ENCODE data around the gene EML2.

Gene EML2

GRCh38 chr19:45581576-45581975 is 57.6 kb downstream of the EML2 start:
- no peak for DNase-seq

GRCh38 chr19:45578861-45579260 is 60.3 kb downstream of the EML2 start:
- DNase-seq, result no peak

- DNase-seq, result no peak
Observed at GRCh38 chr19:45577111-45577905, 61.9 kb downstream of the EML2 start.

GRCh38 chr19:45576682-45577081 is 62.5 kb downstream of the EML2 start:
- no peak for DNase-seq

GRCh38 chr19:45575216-45575615 is 64.0 kb downstream of the EML2 start:
- DNase-seq, result no peak

GRCh38 chr19:45574526-45574925 is 64.7 kb downstream of the EML2 start:
- no peak for DNase-seq

- no peak for DNase-seq
Observed at GRCh38 chr19:45571457-45572220, 67.6 kb downstream of the EML2 start.

- DNase-seq, result peak; percentile 69
Observed at GRCh38 chr19:45569619-45570421, 69.4 kb downstream of the EML2 start.

- no peak for DNase-seq
Observed at GRCh38 chr19:45568732-45569131, 70.5 kb downstream of the EML2 start.

GRCh38 chr19:45567609-45568008 is 71.6 kb downstream of the EML2 start:
- no peak for DNase-seq

- DNase-seq, result no peak
Observed at GRCh38 chr19:45564131-45564780, 74.9 kb downstream of the EML2 start.

GRCh38 chr19:45560686-45561085 is 78.5 kb downstream of the EML2 start:
- DNase-seq, result no peak

- no peak for DNase-seq
Observed at GRCh38 chr19:45560038-45560437, 79.2 kb downstream of the EML2 start.

Measured in activated CD4-positive, alpha-beta T cell treated with anti-CD3 and anti-CD28 coated beads, Interleukin-2, Interleukin-6, amounts not matched to agents 100 ng/mL and 50 ng/mL, durations not matched to agents 16 hours and 8 hours (primary cell).